ENCODE results near the gene DTNBP1.

DTNBP1 gene

DNA sequence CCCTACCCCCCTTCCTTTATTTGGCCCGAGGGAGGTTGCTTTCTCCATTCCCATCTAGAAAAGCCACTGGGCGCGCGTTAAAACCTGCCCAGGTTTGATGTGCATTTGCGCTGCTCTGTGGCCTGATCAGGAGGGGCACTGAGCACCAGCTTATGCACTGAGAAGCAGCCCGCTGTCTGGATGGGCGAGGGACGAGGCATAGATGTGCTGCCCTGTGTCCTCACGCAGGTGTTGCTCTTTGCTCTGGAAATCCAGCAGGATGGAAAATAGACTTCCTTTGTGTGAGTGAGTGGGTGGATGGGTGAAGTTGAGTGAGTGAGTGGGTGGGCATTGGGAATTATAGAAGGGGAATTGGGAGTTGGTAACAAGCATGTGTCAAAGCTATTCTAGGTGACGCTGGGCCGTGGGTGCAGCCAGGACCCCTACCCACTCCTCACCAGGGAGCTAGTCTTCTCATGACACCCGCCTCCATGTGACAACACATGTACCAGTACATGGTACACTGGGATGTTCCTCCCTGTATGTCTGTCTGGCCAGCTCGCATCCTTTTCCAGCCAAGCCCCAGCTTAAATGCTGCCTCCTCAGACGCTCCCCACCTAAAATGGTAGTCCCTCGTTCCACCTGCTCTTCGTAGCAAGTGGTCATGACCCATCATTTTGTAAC lies 162.6 kb downstream of the DTNBP1 start:
- peaks cover 2% of the 10 kb centered on the region for H3K4me1 ChIP-seq (ENCODE audit: insufficient read depth, insufficient read length)

GRCh38 chr6:15499591-15499990 lies 163.2 kb downstream of the DTNBP1 start:
- Histone ChIP-seq H3K9me3 (ENCODE audit: insufficient read depth, low read length) (no peaks in the 10 kb centered on the region), H3K36me3 (ENCODE audit: insufficient read depth, insufficient read length, low read length) (peaks cover 82% of the 10 kb centered on the region), H3K27me3 (ENCODE audit: insufficient read depth, insufficient read length) (no peaks in the 10 kb centered on the region), H3K4me1 (ENCODE audit: insufficient read depth, insufficient read length) (peaks cover 2% of the 10 kb centered on the region), H3K9ac (ENCODE audit: insufficient read length, low read depth) (no peak overlapping the region), H3K4me3 (ENCODE audit: insufficient read length, low read depth) (no peak overlapping the region)
- no peak for TF ChIP-seq ZNF274 (IDR thresholded peaks at IDR 0.05; ENCODE audit: low read depth, low read length)
- no peak for TF ChIP-seq SUZ12 (IDR thresholded peaks at IDR 0.05; ENCODE audit: extremely low read depth, insufficient read depth, insufficient read length)
- TF ChIP-seq YY1 (IDR thresholded peaks at IDR 0.05; ENCODE audit: insufficient read depth, insufficient read length): no peak
- DNase-seq (ENCODE audit: low read depth, low spot score): no peak

More for the DNA sequence above, 162.6 kb downstream of the DTNBP1 start:
- TF ChIP-seq SUZ12 (IDR thresholded peaks at IDR 0.05; ENCODE audit: extremely low read depth, insufficient read depth, insufficient read length) (no peak), ZNF274 (IDR thresholded peaks at IDR 0.05; ENCODE audit: low read depth, low read length) (no peak), YY1 (IDR thresholded peaks at IDR 0.05; ENCODE audit: insufficient read depth, insufficient read length) (no peak)
- Histone ChIP-seq H3K27me3 (ENCODE audit: insufficient read depth, insufficient read length) (no peaks in the 10 kb centered on the region), H3K4me3 (ENCODE audit: insufficient read length, low read depth) (no peak overlapping the region), H3K9me3 (ENCODE audit: insufficient read depth, low read length) (no peaks in the 10 kb centered on the region), H3K9ac (ENCODE audit: insufficient read length, low read depth) (no peak overlapping the region), H3K36me3 (ENCODE audit: insufficient read depth, insufficient read length, low read length) (peaks cover 80% of the 10 kb centered on the region)
- no peak for DNase-seq (ENCODE audit: low read depth, low spot score)

GRCh38 chr6:15499125-15499524 lies 163.7 kb downstream of the DTNBP1 start:
- Histone ChIP-seq H3K9ac (ENCODE audit: insufficient read length, low read depth) (no peak overlapping the region), H3K9me3 (ENCODE audit: insufficient read depth, low read length) (no peaks in the 10 kb centered on the region), H3K27me3 (ENCODE audit: insufficient read depth, insufficient read length) (no peaks in the 10 kb centered on the region), H3K36me3 (ENCODE audit: insufficient read depth, insufficient read length, low read length) (peaks cover 82% of the 10 kb centered on the region), H3K4me3 (ENCODE audit: insufficient read length, low read depth) (no peak overlapping the region), H3K4me1 (ENCODE audit: insufficient read depth, insufficient read length) (peaks cover 2% of the 10 kb centered on the region)
- no peak for DNase-seq (ENCODE audit: low read depth, low spot score)
- TF ChIP-seq SUZ12 (IDR thresholded peaks at IDR 0.05; ENCODE audit: extremely low read depth, insufficient read depth, insufficient read length): no peak
- TF ChIP-seq YY1 (IDR thresholded peaks at IDR 0.05; ENCODE audit: insufficient read depth, insufficient read length): no peak
- no peak for TF ChIP-seq ZNF274 (IDR thresholded peaks at IDR 0.05; ENCODE audit: low read depth, low read length)

DNA sequence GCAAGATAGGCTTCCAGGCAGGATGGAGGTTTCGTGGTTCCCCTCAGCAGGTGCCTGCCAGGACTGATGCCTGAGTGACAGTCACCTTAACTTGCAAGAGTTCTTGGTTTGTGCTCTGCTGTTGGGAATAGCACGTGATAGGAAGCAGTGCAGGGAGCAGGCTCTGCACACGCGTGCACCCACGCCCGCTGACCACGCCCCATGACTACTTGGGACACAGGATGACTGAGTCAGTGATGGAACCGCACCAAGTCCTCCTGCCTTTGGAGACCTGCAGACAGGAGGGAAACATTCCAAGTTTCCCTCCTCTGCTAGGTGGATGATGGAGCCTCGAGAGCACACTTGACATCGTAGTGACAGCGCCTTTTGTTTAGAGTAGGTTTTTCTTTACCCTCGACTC lies 164.2 kb downstream of the DTNBP1 start:
- Histone ChIP-seq H3K4me1 (ENCODE audit: insufficient read depth, insufficient read length) (peaks cover 2% of the 10 kb centered on the region), H3K27me3 (ENCODE audit: insufficient read depth, insufficient read length) (no peaks in the 10 kb centered on the region), H3K9me3 (ENCODE audit: insufficient read depth, low read length) (no peaks in the 10 kb centered on the region), H3K36me3 (ENCODE audit: insufficient read depth, insufficient read length, low read length) (peaks cover 77% of the 10 kb centered on the region), H3K9ac (ENCODE audit: insufficient read length, low read depth) (no peak overlapping the region), H3K4me3 (ENCODE audit: insufficient read length, low read depth) (no peak overlapping the region)
- no peak for DNase-seq (ENCODE audit: low read depth, low spot score)
- no peak for TF ChIP-seq ZNF274 (IDR thresholded peaks at IDR 0.05; ENCODE audit: low read depth, low read length)
- TF ChIP-seq SUZ12 (IDR thresholded peaks at IDR 0.05; ENCODE audit: extremely low read depth, insufficient read depth, insufficient read length): no peak
- no peak for TF ChIP-seq YY1 (IDR thresholded peaks at IDR 0.05; ENCODE audit: insufficient read depth, insufficient read length)

DNA sequence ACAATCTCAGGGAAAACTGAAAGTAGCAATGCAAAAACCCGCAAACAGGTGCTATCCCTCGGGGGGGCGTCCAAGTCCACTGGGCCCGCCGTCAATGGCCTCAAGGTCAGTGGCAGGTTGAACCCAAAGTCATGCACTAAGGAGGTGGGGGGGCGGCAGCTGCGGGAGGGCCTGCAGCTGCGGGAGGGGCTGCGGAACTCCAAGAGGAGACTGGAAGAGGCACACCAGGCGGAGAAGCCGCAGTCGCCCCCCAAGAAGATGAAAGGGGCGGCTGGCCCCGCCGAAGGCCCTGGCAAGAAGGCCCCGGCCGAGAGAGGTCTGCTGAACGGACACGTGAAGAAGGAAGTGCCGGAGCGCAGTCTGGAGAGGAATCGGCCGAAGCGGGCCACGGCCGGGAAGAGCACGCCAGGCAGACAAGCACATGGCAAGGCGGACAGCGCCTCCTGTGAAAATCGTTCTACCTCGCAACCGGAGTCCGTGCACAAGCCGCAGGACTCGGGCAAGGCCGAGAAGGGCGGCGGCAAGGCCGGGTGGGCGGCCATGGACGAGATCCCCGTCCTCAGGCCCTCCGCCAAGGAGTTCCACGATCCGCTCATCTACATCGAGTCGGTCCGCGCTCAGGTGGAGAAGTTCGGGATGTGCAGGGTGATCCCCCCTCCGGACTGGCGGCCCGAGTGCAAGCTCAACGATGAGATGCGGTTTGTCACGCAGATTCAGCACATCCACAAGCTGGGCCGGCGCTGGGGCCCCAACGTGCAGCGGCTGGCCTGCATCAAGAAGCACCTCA lies 166.3 kb downstream of the DTNBP1 start:
- no peak for DNase-seq (ENCODE audit: low read depth, low spot score)
- no peak overlapping the region for H3K9ac ChIP-seq (ENCODE audit: insufficient read length, low read depth)
- H3K4me1 ChIP-seq (ENCODE audit: insufficient read depth, insufficient read length): peaks cover 6% of the 10 kb centered on the region
- H3K27me3 ChIP-seq (ENCODE audit: insufficient read depth, insufficient read length): no peaks in the 10 kb centered on the region
- H3K36me3 ChIP-seq (ENCODE audit: insufficient read depth, insufficient read length, low read length): peaks cover 57% of the 10 kb centered on the region
- H3K4me3 ChIP-seq (ENCODE audit: insufficient read length, low read depth): no peak overlapping the region
- TF ChIP-seq YY1 (IDR thresholded peaks at IDR 0.05; ENCODE audit: insufficient read depth, insufficient read length) (no peak), ZNF274 (IDR thresholded peaks at IDR 0.05; ENCODE audit: low read depth, low read length) (no peak), SUZ12 (IDR thresholded peaks at IDR 0.05; ENCODE audit: extremely low read depth, insufficient read depth, insufficient read length) (no peak)
- H3K9me3 ChIP-seq (ENCODE audit: insufficient read depth, low read length): no peaks in the 10 kb centered on the region

GRCh38 chr6:15495375-15495901 lies 167.4 kb downstream of the DTNBP1 start:
- H3K9ac ChIP-seq (ENCODE audit: insufficient read length, low read depth): no peak overlapping the region
- H3K9me3 ChIP-seq (ENCODE audit: insufficient read depth, low read length): no peaks in the 10 kb centered on the region
- no peaks in the 10 kb centered on the region for H3K27me3 ChIP-seq (ENCODE audit: insufficient read depth, insufficient read length)
- no peak overlapping the region for H3K4me3 ChIP-seq (ENCODE audit: insufficient read length, low read depth)
- H3K4me1 ChIP-seq (ENCODE audit: insufficient read depth, insufficient read length): peaks cover 6% of the 10 kb centered on the region
- DNase-seq (ENCODE audit: low read depth, low spot score): no peak
- H3K36me3 ChIP-seq (ENCODE audit: insufficient read depth, insufficient read length, low read length): peaks cover 47% of the 10 kb centered on the region
- TF ChIP-seq YY1 (IDR thresholded peaks at IDR 0.05; ENCODE audit: insufficient read depth, insufficient read length): no peak
- TF ChIP-seq SUZ12 (IDR thresholded peaks at IDR 0.05; ENCODE audit: extremely low read depth, insufficient read depth, insufficient read length): no peak
- no peak for TF ChIP-seq ZNF274 (IDR thresholded peaks at IDR 0.05; ENCODE audit: low read depth, low read length)

All from NT2/D1 (cell line).